ENCODE measurements around the gene KRT9. TPM values are rescaled to one million over a fixed set of nuclear protein-coding genes. Genes with fewer than 3 reads are reported as not detected.

KRT9 gene
- total and polyA plus RNA-seq, 2 of the 13 experiments (the other 11 are each of a cell fraction or from before 2014, with no cell fraction given) = not detected

- TF ChIP-seq ZNF556 (CRISPR knock-in tag; IDR thresholded peaks at IDR 0.05; ENCODE audit: borderline replicate concordance) (peak; percentile 47), FOSL2 (CRISPR knock-in tag; IDR thresholded peaks at IDR 0.05) (peak; percentile 5; the same call in 1 of the 2 replicates), HOXA3 (CRISPR knock-in tag; IDR thresholded peaks at IDR 0.05) (peak; percentile 32; the same call in 1 of the 2 replicates), GLI4 (CRISPR knock-in tag; IDR thresholded peaks at IDR 0.05; ENCODE audit: borderline replicate concordance) (no peak), ARID2 (CRISPR knock-in tag; IDR thresholded peaks at IDR 0.05; ENCODE audit: borderline replicate concordance) (0 out of 2 replicates have a peak, but pooled peaks have one; percentile 77), HIVEP1 (CRISPR knock-in tag; IDR thresholded peaks at IDR 0.05) (peak; percentile 55; the same call in 1 of the 2 replicates), ZSCAN20 (CRISPR knock-in tag; IDR thresholded peaks at IDR 0.05; ENCODE audit: borderline replicate concordance) (no peak; the same call in 1 of the 2 replicates), NR0B2 (CRISPR knock-in tag; IDR thresholded peaks at IDR 0.05) (peak; percentile 80; the same call in 1 of the 2 replicates), GZF1 (CRISPR knock-in tag; IDR thresholded peaks at IDR 0.05) (0 out of 2 replicates have a peak, but pooled peaks have one; percentile 51), ZNF569 (CRISPR knock-in tag; IDR thresholded peaks at IDR 0.05; ENCODE audit: borderline replicate concordance) (no peak), TEAD3 (CRISPR knock-in tag; optimal IDR thresholded peaks at IDR 0.05; ENCODE audit: borderline replicate concordance) (peak; percentile 77), TOE1 (CRISPR knock-in tag; IDR thresholded peaks at IDR 0.05) (no peak), PRDM4 (CRISPR knock-in tag; IDR thresholded peaks at IDR 0.05; ENCODE audit: borderline replicate concordance) (no peak), ZSCAN5A (CRISPR knock-in tag; IDR thresholded peaks at IDR 0.05; ENCODE audit: borderline replicate concordance) (0 out of 2 replicates have a peak, but pooled peaks have one; percentile 58), CSRNP1 (CRISPR knock-in tag; IDR thresholded peaks at IDR 0.05) (peak; percentile 80; the same call in 1 of the 2 replicates), POGK (CRISPR knock-in tag; conservative IDR thresholded peaks at IDR 0.05) (peak; percentile 67), KDM2A (CRISPR knock-in tag; IDR thresholded peaks at IDR 0.05; ENCODE audit: borderline replicate concordance, low read depth) (peak; percentile 94), ZNF567 (CRISPR knock-in tag; IDR thresholded peaks at IDR 0.05; ENCODE audit: borderline replicate concordance) (0 out of 2 replicates have a peak, but pooled peaks have one; percentile 15), KMT2A (CRISPR knock-in tag; IDR thresholded peaks at IDR 0.05) (no peak)
These were observed 22.8 kb downstream of the KRT9 start (continued) for GRCh38 chr17:41548844-41549595.

All from HepG2 (cell line).